DMS53 (cell line): ENCODE data around the gene TCP11L1.

Source experiments
- DNase-seq: peaks from one replicate; lab custom pipeline; 2025; lab: John Stamatoyannopoulos, UW

The TCP11L1 gene

GRCh38 chr11:33039274-33040032 lies at the start of gene TCP11L1:
TSS of gene TCP11L1 (plus strand) at chr11:33039572. CDS start at chr11:33043774, 4,202 bp downstream.
- peak; percentile 92 for DNase-seq

GRCh38 chr11:32990481-32990880 lies 48.9 kb upstream of the TCP11L1 start:
- no peak for DNase-seq

GRCh38 chr11:32991427-32991826 lies 47.9 kb upstream of the TCP11L1 start:
- DNase-seq = no peak

GRCh38 chr11:32991898-32992297 lies 47.5 kb upstream of the TCP11L1 start:
- DNase-seq = no peak

- DNase-seq = no peak
These were observed 39.2 kb upstream of the TCP11L1 start for GRCh38 chr11:33000181-33000580.

- DNase-seq = no peak
These were observed 38.1 kb upstream of the TCP11L1 start for GRCh38 chr11:33001281-33001680.

- DNase-seq = no peak
These were observed 37.4 kb upstream of the TCP11L1 start for GRCh38 chr11:33001751-33002542.

- no peak for DNase-seq
These were observed 34.2 kb upstream of the TCP11L1 start for GRCh38 chr11:33005175-33005574.

- no peak for DNase-seq
These were observed 33.4 kb upstream of the TCP11L1 start for GRCh38 chr11:33006010-33006409.

GRCh38 chr11:33013755-33014154 lies 25.6 kb upstream of the TCP11L1 start:
- no peak for DNase-seq

- DNase-seq = peak; percentile 90
These were observed 23.5 kb upstream of the TCP11L1 start, which contains the start of gene DEPDC7 for GRCh38 chr11:33015621-33016551. TSS of gene DEPDC7 (plus strand) at chr11:33015878. CDS start at chr11:33015956, 78 bp downstream.

- DNase-seq = no peak
These were observed 22.7 kb upstream of the TCP11L1 start for GRCh38 chr11:33016654-33017053.

GRCh38 chr11:33017478-33017877 lies 21.9 kb upstream of the TCP11L1 start:
- DNase-seq = no peak

GRCh38 chr11:33017965-33018364 lies 21.4 kb upstream of the TCP11L1 start:
- DNase-seq = no peak

GRCh38 chr11:33018840-33019239 lies 20.5 kb upstream of the TCP11L1 start:
- DNase-seq = no peak

- peak; percentile 30 for DNase-seq
These were observed 17.9 kb upstream of the TCP11L1 start for GRCh38 chr11:33021501-33021900.

- DNase-seq = peak; percentile 36
These were observed 17.4 kb upstream of the TCP11L1 start for GRCh38 chr11:33021937-33022336.

- DNase-seq = no peak
These were observed 14.0 kb upstream of the TCP11L1 start for GRCh38 chr11:33025339-33025722.

- DNase-seq = no peak
These were observed 12.1 kb upstream of the TCP11L1 start for GRCh38 chr11:33027233-33027632.

GRCh38 chr11:33027846-33028536 lies 11.4 kb upstream of the TCP11L1 start:
- no peak for DNase-seq

- DNase-seq = no peak
These were observed 10.8 kb upstream of the TCP11L1 start for GRCh38 chr11:33028537-33028914.
